HTR-8/SVneo (cell line): Measurements from ENCODE around the gene DAG1.

Experiments
- DNase-seq: peaks from one replicate; pipeline ENCODE4 v3.0.0; 2011; ENCODE audit warnings: low spot score, mixed read lengths; ENCODE audit not compliant: insufficient read length
- FAIRE-seq: peaks from 2 replicates; lab custom pipeline; 2011; peaks lifted over from hg19 to GRCh38; lab: Jason Lieb, UNC

The DAG1 gene

GRCh38 chr3:49511639-49512038 is 41.6 kb downstream of the DAG1 start:
- FAIRE-seq = no peak

GRCh38 chr3:49512781-49513355 is 42.8 kb downstream of the DAG1 start:
- DNase-seq (no peak), FAIRE-seq (no peak)

More at GRCh38 chr3:49511639-49512038, 41.6 kb downstream of the DAG1 start:
- no peak for DNase-seq

GRCh38 chr3:49513494-49514124 is 43.5 kb downstream of the DAG1 start:
- no peak for DNase-seq
- no peak for FAIRE-seq

- DNase-seq (no peak), FAIRE-seq (peak; percentile 36)
These were observed 47.9 kb downstream of the DAG1 start for GRCh38 chr3:49518016-49518415.

GRCh38 chr3:49518441-49518840 is 48.4 kb downstream of the DAG1 start:
- DNase-seq (no peak), FAIRE-seq (no peak)

- FAIRE-seq (no peak), DNase-seq (no peak)
These were observed 49.2 kb downstream of the DAG1 start for GRCh38 chr3:49519296-49519695.

GRCh38 chr3:49519916-49520385 is 49.9 kb downstream of the DAG1 start:
- FAIRE-seq = peak; percentile 71

GRCh38 chr3:49523756-49524747 is 54.0 kb downstream of the DAG1 start:
- DNase-seq = no peak
- FAIRE-seq = no peak

More at GRCh38 chr3:49519916-49520385, 49.9 kb downstream of the DAG1 start:
- no peak for DNase-seq

GRCh38 chr3:49529567-49529966 is 59.5 kb downstream of the DAG1 start:
- FAIRE-seq = no peak

GRCh38 chr3:49530231-49530630 is 60.2 kb downstream of the DAG1 start:
- DNase-seq (no peak), FAIRE-seq (peak; percentile 46)

More at GRCh38 chr3:49529567-49529966, 59.5 kb downstream of the DAG1 start:
- DNase-seq = no peak

- FAIRE-seq = no peak
These were observed 60.6 kb downstream of the DAG1 start for GRCh38 chr3:49530701-49531100.

GRCh38 chr3:49531218-49531617 is 61.2 kb downstream of the DAG1 start:
- no peak for DNase-seq
- no peak for FAIRE-seq

More at GRCh38 chr3:49530701-49531100, 60.6 kb downstream of the DAG1 start:
- no peak for DNase-seq

GRCh38 chr3:49531715-49532114 is 61.6 kb downstream of the DAG1 start:
- no peak for FAIRE-seq

GRCh38 chr3:49533031-49533430 is 63.0 kb downstream of the DAG1 start:
- no peak for FAIRE-seq

More at GRCh38 chr3:49531715-49532114, 61.6 kb downstream of the DAG1 start:
- DNase-seq = no peak

GRCh38 chr3:49533786-49534519 is 63.9 kb downstream of the DAG1 start:
- DNase-seq (no peak), FAIRE-seq (no peak)

More at GRCh38 chr3:49533031-49533430, 63.0 kb downstream of the DAG1 start:
- DNase-seq = no peak

GRCh38 chr3:49534581-49535441 is 64.7 kb downstream of the DAG1 start:
- DNase-seq (no peak), FAIRE-seq (no peak)

GRCh38 chr3:49535971-49536874 is 66.2 kb downstream of the DAG1 start:
- DNase-seq = no peak
- FAIRE-seq = peak; percentile 9
